Measurements from ENCODE around the gene TAGLN3. TPM values are rescaled to one million over a fixed set of nuclear protein-coding genes. Genes with fewer than 3 reads are reported as not detected.
A peak's percentile ranks its signal among the peaks of the same experiment; 100 is the strongest.

The TAGLN3 gene
- total and polyA plus RNA-seq, 2 of the 13 experiments (the other 11 are each of a cell fraction or from before 2014, with no cell fraction given), result 0.51 to 0.91 TPM

GRCh38 chr3:111978583-111979433 lies 19.9 kb upstream of the TAGLN3 start, which contains the start of gene ABHD10 (continued):
- TF ChIP-seq HDAC1 (CRISPR knock-in tag; IDR thresholded peaks at IDR 0.05), result peak; percentile 89
- TF ChIP-seq PATZ1 (CRISPR knock-in tag; IDR thresholded peaks at IDR 0.05), result peak; percentile 54
- peak; percentile 77; the same call in 1 of the 2 replicates for TF ChIP-seq ZNF670 (CRISPR knock-in tag; IDR thresholded peaks at IDR 0.05; ENCODE audit: borderline replicate concordance)
- no peak for TF ChIP-seq ZSCAN30 (CRISPR knock-in tag; IDR thresholded peaks at IDR 0.05)
- TF ChIP-seq ZNF674 (CRISPR knock-in tag; IDR thresholded peaks at IDR 0.05; ENCODE audit: low read depth), result no peak
- peak; percentile 48; the same call in 1 of the 2 replicates for TF ChIP-seq KLF11 (CRISPR knock-in tag; IDR thresholded peaks at IDR 0.05)
- peak; percentile 74; the same call in 1 of the 2 replicates for TF ChIP-seq ZNF33B (CRISPR knock-in tag; IDR thresholded peaks at IDR 0.05)
- TF ChIP-seq ZNF350 (CRISPR knock-in tag; IDR thresholded peaks at IDR 0.05; ENCODE audit: borderline replicate concordance, low read depth), result peak; percentile 93
- TF ChIP-seq RFXANK (CRISPR knock-in tag; IDR thresholded peaks at IDR 0.05), result no peak
- TF ChIP-seq, protein P1, sequence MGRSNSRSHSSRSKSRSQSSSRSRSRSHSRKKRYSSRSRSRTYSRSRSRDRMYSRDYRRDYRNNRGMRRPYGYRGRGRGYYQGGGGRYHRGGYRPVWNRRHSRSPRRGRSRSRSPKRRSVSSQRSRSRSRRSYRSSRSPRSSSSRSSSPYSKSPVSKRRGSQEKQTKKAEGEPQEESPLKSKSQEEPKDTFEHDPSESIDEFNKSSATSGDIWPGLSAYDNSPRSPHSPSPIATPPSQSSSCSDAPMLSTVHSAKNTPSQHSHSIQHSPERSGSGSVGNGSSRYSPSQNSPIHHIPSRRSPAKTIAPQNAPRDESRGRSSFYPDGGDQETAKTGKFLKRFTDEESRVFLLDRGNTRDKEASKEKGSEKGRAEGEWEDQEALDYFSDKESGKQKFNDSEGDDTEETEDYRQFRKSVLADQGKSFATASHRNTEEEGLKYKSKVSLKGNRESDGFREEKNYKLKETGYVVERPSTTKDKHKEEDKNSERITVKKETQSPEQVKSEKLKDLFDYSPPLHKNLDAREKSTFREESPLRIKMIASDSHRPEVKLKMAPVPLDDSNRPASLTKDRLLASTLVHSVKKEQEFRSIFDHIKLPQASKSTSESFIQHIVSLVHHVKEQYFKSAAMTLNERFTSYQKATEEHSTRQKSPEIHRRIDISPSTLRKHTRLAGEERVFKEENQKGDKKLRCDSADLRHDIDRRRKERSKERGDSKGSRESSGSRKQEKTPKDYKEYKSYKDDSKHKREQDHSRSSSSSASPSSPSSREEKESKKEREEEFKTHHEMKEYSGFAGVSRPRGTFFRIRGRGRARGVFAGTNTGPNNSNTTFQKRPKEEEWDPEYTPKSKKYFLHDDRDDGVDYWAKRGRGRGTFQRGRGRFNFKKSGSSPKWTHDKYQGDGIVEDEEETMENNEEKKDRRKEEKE (IDR thresholded peaks at IDR 0.05), result no peak
- 0 out of 2 replicates have a peak, but pooled peaks have one; percentile 77 for TF ChIP-seq ZNF556 (CRISPR knock-in tag; IDR thresholded peaks at IDR 0.05; ENCODE audit: borderline replicate concordance)
- TF ChIP-seq HNF1B (CRISPR knock-in tag; IDR thresholded peaks at IDR 0.05), result peak; percentile 74; the same call in 1 of the 2 replicates
- no peak for TF ChIP-seq ZNF713 (CRISPR knock-in tag; IDR thresholded peaks at IDR 0.05)
- TF ChIP-seq FUBP1 (CRISPR knock-in tag; IDR thresholded peaks at IDR 0.05; ENCODE audit: borderline replicate concordance), result no peak
- 0 out of 2 replicates have a peak, but pooled peaks have one; percentile 28 for TF ChIP-seq HNRNPL (IDR thresholded peaks at IDR 0.05; ENCODE audit: low read depth, low read length)
- TF ChIP-seq, protein P2, sequence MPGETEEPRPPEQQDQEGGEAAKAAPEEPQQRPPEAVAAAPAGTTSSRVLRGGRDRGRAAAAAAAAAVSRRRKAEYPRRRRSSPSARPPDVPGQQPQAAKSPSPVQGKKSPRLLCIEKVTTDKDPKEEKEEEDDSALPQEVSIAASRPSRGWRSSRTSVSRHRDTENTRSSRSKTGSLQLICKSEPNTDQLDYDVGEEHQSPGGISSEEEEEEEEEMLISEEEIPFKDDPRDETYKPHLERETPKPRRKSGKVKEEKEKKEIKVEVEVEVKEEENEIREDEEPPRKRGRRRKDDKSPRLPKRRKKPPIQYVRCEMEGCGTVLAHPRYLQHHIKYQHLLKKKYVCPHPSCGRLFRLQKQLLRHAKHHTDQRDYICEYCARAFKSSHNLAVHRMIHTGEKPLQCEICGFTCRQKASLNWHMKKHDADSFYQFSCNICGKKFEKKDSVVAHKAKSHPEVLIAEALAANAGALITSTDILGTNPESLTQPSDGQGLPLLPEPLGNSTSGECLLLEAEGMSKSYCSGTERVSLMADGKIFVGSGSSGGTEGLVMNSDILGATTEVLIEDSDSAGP (CRISPR knock-in tag; IDR thresholded peaks at IDR 0.05; ENCODE audit: borderline replicate concordance), result peak; percentile 95
